ENCODE measurements around the gene OSBPL7.

DNA sequence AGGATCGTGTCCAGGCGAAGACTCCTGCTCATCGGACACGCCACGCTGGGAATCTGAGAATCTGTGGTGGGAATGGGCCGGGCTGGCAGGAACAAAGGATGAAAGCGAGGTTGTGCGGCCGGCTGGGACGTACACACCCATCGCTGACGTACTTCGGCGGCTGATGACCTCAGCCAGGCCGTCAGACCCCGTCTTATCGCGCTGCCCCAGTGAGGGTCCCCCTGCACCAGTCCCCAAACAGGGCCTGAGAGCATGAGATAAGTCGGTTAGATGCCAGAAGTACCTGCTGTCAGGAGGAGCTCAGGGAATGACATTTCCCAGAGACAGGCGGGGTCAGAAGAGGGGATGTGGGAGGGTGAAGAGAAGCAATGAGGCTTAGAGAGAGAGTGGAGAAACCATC is 45.3 kb upstream of the OSBPL7 start:
- TF ChIP-seq E2F6 (IDR thresholded peaks at IDR 0.05) (no peak), CTCF (IDR thresholded peaks at IDR 0.05; ENCODE audit: control extremely low read depth in 1 of 3, insufficient read depth in 1 of 3, low read depth in 1 of 3, low read length in 3 of 3) (no peak), POLR2AphosphoS5 (IDR thresholded peaks at IDR 0.05; ENCODE audit: low read depth, low read length) (no peak), EZH2 (IDR thresholded peaks at IDR 0.05; ENCODE audit: low read depth, low read length, severe bottlenecking) (no peak), KDM1A (IDR thresholded peaks at IDR 0.05; ENCODE audit: borderline replicate concordance, low read length) (no peak), EP300 (IDR thresholded peaks at IDR 0.05; ENCODE audit: borderline replicate concordance in 1 of 2, low read depth in 2 of 2, low read length in 2 of 2) (no peak), HDAC6 (IDR thresholded peaks at IDR 0.05; ENCODE audit: low read depth, low read length) (no peak), JUND (IDR thresholded peaks at IDR 0.05; ENCODE audit: low read length) (no peak), RAD21 (IDR thresholded peaks at IDR 0.05 in 1 of 2, conservative IDR thresholded peaks at IDR 0.05 in 1 of 2; ENCODE audit: low read depth in 2 of 2, low read length in 2 of 2) (no peak), CBX8 (IDR thresholded peaks at IDR 0.05; ENCODE audit: borderline replicate concordance, low read depth, low read length) (no peak), TAF1 (IDR thresholded peaks at IDR 0.05; ENCODE audit: low read depth, low read length) (no peak), ZNF274 (IDR thresholded peaks at IDR 0.05; ENCODE audit: borderline replicate concordance, extremely low read depth, low read length) (no peak)
- TF ChIP-seq, protein P1, sequence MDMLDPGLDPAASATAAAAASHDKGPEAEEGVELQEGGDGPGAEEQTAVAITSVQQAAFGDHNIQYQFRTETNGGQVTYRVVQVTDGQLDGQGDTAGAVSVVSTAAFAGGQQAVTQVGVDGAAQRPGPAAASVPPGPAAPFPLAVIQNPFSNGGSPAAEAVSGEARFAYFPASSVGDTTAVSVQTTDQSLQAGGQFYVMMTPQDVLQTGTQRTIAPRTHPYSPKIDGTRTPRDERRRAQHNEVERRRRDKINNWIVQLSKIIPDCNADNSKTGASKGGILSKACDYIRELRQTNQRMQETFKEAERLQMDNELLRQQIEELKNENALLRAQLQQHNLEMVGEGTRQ (IDR thresholded peaks at IDR 0.05; ENCODE audit: low read length) = no peak
